ENCODE measurements around the gene RETSAT.

Gene RETSAT

GRCh38 chr2:85398426-85399182 is 44.3 kb upstream of the RETSAT start:
- no peak overlapping the region for H3K4me3 ChIP-seq (ENCODE audit: low read length)
- no peak for DNase-seq (ENCODE audit: low read depth)
- TF ChIP-seq CTCF (IDR thresholded peaks at IDR 0.05; ENCODE audit: insufficient read depth, low read depth, low read length, missing control alignments), result no peak

- TF ChIP-seq CTCF (IDR thresholded peaks at IDR 0.05; ENCODE audit: insufficient read depth, low read depth, low read length, missing control alignments), result no peak
- no peak for DNase-seq (ENCODE audit: low read depth)
- H3K4me3 ChIP-seq (ENCODE audit: low read length), result no peak overlapping the region
Observed at GRCh38 chr2:85397925-85398331, 43.6 kb upstream of the RETSAT start.

- DNase-seq (ENCODE audit: low read depth), result peak; percentile 60
- no peak overlapping the region for H3K4me3 ChIP-seq (ENCODE audit: low read length)
- TF ChIP-seq CTCF (IDR thresholded peaks at IDR 0.05; ENCODE audit: insufficient read depth, low read depth, low read length, missing control alignments), result no peak
Observed at GRCh38 chr2:85396531-85397470, 42.5 kb upstream of the RETSAT start.

GRCh38 chr2:85395912-85396475 is 41.7 kb upstream of the RETSAT start:
- no peak for TF ChIP-seq CTCF (IDR thresholded peaks at IDR 0.05; ENCODE audit: insufficient read depth, low read depth, low read length, missing control alignments)
- no peak overlapping the region for H3K4me3 ChIP-seq (ENCODE audit: low read length)
- DNase-seq (ENCODE audit: low read depth), result no peak

- DNase-seq (ENCODE audit: low read depth), result no peak
- TF ChIP-seq CTCF (IDR thresholded peaks at IDR 0.05; ENCODE audit: insufficient read depth, low read depth, low read length, missing control alignments), result no peak
- H3K4me3 ChIP-seq (ENCODE audit: low read length), result no peak overlapping the region
Observed at GRCh38 chr2:85394976-85395375, 40.6 kb upstream of the RETSAT start.

GRCh38 chr2:85394261-85394681 is 39.9 kb upstream of the RETSAT start:
- no peak overlapping the region for H3K4me3 ChIP-seq (ENCODE audit: low read length)
- DNase-seq (ENCODE audit: low read depth), result no peak
- no peak for TF ChIP-seq CTCF (IDR thresholded peaks at IDR 0.05; ENCODE audit: insufficient read depth, low read depth, low read length, missing control alignments)
